A549 treated with AZD2906 at 1 μM for 4 hours (cell line): ENCODE measurements around the gene RAE1. TPM values are rescaled to one million over a fixed set of nuclear protein-coding genes. Genes with fewer than 3 reads are reported as not detected.

Experiments used
- total RNA-seq: library from RNA; stranded (reverse); fragments of 200-300 nt; extraction: Qiagen RNA extraction; gene quantifications from 5 replicates; pipeline ENCODE4 v1.2.3, GENCODE V29; 2022

The RAE1 gene, protein sequence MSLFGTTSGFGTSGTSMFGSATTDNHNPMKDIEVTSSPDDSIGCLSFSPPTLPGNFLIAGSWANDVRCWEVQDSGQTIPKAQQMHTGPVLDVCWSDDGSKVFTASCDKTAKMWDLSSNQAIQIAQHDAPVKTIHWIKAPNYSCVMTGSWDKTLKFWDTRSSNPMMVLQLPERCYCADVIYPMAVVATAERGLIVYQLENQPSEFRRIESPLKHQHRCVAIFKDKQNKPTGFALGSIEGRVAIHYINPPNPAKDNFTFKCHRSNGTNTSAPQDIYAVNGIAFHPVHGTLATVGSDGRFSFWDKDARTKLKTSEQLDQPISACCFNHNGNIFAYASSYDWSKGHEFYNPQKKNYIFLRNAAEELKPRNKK
- total RNA-seq, result 56.3 to 70.2 TPM (median 59.0 TPM) in 5 replicates

DNA sequence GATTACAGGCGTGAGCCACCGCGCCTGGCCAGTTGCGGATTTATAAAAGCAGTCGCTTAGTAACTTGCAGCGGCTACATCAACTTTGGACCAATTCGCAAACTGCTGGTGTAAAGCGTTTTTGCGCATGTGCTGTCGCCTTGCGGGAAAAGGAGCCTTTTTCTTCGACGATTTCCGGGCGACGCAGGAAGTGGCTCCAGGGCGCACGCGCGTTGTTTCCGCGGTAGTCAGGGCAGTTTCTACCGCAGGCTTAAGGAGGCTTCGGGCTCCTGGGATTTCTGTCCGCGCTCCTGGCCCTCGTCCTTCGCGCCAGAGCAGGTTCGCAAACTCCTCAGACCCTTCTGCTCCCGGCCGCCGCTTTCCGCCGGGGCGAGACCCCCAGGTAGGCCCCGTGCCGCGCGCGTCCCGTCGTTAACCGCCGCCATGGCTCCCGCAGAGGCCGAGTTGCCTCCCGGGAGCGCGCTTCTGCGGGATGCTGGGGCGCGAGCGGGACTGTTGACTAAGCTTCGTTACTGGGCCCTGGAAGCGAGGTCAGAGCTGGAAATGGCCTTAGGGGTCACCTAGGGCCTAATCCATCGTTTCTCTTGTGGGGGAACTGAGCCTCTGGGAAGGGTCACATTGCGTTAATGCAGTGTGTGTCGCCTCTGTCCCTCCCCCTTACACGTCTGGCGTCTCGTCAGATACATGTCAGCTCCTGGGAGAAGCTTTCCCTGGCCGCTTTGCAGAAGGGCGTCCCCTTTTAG, at the start of gene RAE1:
RAE1 (plus strand) TSS at position 214 of the 742 bp plus-strand sequence. CDS start 2,784 bp downstream, outside the sequence.

DNA sequence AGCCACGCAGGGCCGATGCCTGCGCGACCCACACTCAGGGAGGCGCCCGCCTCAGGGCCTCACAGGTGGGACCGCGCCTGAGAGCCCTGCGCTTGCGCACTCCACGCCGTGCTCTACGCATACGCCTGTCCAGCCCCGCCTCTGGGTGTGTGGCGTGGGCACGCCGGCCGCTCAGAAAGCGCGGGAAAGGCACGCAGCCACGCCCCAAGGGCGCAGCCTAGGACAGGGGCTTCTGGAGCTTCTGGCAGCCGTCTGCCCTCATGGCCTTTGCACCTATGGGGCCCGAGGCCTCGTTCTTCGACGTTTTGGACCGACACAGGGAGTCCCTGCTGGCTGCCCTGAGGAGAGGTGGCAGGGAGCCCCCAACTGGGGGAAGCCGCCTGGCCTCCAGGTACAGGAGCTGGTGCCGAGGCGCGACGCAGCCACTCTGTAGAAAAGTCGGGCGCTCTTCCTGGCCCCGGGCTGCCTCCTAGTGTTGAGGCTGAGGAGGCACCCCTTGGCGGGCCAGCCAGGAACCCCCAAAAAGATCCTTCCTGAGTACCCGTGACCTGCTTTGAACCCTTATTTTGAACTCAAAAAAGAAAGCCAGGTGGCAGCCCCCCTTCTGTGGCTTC, 21.3 kb upstream of the RAE1 start, which contains the start of gene SPO11:
SPO11 (plus strand) TSS at position 196 of the 614 bp plus-strand sequence; CDS start at position 261, 65 bp downstream.

DNA sequence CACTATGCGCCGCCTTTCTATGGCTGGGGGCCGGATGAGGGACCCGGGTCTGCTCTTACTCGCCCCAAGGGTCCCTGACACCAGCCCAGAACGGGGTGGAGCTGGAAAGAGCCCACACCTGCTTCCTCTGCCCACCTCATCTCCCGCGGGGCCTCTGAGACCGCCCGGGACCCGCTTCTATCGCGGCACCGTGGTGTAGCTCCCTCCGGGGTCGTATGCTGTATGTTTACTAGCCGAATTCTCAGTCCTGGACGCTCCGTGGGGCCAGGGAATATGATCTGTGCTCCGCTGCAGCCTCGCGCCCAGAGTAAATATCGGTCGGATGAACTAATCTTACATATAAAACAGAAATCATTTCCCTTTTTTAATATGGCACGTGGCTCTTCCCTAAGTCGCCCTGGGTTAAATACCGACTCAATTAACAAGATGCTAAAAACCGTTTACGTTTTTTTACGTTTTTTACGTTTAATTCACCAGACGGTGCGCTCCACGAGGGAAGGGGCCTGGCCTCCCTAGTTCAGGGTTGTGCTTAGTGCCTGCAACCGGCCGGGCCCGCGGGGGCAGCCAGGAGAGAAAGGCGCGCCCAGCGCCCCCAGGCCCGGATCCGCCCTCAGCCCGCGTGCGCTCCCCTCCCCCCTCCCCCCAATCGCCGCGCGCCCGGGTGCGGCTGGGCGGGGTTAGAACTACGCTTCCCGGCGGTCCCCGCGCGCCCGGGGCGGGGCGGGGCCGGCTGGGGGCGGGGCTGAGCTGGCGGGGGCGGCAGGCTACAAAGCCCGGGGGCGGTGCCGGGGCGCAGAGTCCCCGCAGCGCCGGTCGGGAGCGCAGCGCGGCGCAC, 39.8 kb downstream of the RAE1 start, which contains the start of gene RBM38:
RBM38 (plus strand) TSS at position 793 of the 835 bp plus-strand sequence. CDS start 186 bp downstream, outside the sequence.

Other genes starting within 250 kb of the RAE1 start
- 0.19 to 0.90 TPM (median 0.63 TPM) in 5 replicates for gene BMP7, start 84.6 kb upstream of the RAE1 start, total RNA-seq
- not detected in 5 replicates for gene SPO11, start 21.5 kb upstream of the RAE1 start, total RNA-seq
- 24.3 to 36.9 TPM (median 34.0 TPM) in 5 replicates for gene RBM38, start 40.1 kb downstream of the RAE1 start, total RNA-seq
- gene CTCFL, start 173.9 kb downstream of the RAE1 start, total RNA-seq, result 0.02 TPM in 2 of 5 replicates, not detected in the others
- gene PCK1, start 209.9 kb downstream of the RAE1 start, total RNA-seq, result 0.03 to 0.23 TPM (median 0.16 TPM) in 5 replicates